Measurements from ENCODE around the gene CTAGE1.

DNA sequence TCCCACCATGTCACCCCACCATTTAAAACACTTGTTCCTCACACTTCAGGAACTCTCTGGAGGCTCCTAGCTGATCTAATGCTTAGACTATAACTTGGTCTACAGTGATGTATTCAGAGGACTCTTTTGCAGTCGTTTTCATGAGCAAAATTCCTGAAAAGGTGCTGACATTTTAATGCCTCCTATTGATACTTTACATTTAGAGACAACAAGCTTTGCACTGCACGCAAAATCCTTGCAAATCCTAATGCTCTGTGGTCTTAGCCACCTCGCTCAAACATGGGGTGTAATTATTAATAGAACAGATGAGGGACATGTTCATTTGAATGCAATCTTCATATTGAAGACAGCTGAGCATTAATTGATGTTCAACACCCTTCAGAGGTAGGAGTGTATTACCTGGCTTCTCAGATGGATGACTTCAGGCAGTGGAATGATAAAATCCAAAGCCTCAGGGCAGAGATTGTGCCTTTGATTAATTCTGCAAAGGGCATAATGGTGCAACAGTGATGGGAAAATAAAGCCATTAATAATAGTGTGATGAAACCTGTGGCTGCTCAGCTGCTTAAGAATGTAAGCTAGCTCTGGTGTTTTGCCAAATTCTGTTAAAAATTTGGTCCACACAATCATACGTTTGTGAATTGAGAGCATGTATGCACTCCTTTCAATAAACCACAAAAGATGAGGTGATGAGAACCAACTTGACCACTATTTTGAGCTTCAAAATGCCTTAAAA lies 5.4 kb downstream of the CTAGE1 start:
- TF ChIP-seq POLR2A (IDR thresholded peaks at IDR 0.05; ENCODE audit: low read depth, low read length) (no peak), POLR2AphosphoS5 (IDR thresholded peaks at IDR 0.05; ENCODE audit: insufficient read depth, low read depth, low read length) (no peak), FOS (IDR thresholded peaks at IDR 0.05; ENCODE audit: borderline replicate concordance, insufficient read depth, low read length) (no peak), JUN (IDR thresholded peaks at IDR 0.05; ENCODE audit: borderline replicate concordance, insufficient read depth, insufficient read length, low read depth) (no peak), MYC (IDR thresholded peaks at IDR 0.05; ENCODE audit: low read depth, low read length) (no peak), EZH2 (IDR thresholded peaks at IDR 0.05; ENCODE audit: borderline replicate concordance, low read depth, low read length, severe bottlenecking) (no peak), GATA2 (IDR thresholded peaks at IDR 0.05; ENCODE audit: insufficient read depth, insufficient read length, low read depth, low read length) (no peak)
- TF ChIP-seq, protein P1, sequence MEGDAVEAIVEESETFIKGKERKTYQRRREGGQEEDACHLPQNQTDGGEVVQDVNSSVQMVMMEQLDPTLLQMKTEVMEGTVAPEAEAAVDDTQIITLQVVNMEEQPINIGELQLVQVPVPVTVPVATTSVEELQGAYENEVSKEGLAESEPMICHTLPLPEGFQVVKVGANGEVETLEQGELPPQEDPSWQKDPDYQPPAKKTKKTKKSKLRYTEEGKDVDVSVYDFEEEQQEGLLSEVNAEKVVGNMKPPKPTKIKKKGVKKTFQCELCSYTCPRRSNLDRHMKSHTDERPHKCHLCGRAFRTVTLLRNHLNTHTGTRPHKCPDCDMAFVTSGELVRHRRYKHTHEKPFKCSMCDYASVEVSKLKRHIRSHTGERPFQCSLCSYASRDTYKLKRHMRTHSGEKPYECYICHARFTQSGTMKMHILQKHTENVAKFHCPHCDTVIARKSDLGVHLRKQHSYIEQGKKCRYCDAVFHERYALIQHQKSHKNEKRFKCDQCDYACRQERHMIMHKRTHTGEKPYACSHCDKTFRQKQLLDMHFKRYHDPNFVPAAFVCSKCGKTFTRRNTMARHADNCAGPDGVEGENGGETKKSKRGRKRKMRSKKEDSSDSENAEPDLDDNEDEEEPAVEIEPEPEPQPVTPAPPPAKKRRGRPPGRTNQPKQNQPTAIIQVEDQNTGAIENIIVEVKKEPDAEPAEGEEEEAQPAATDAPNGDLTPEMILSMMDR (IDR thresholded peaks at IDR 0.05; ENCODE audit: extremely low read depth in 1 of 2, insufficient read depth in 1 of 2, low read depth in 1 of 2, low read length in 2 of 2), result no peak
- TF ChIP-seq, protein P2, sequence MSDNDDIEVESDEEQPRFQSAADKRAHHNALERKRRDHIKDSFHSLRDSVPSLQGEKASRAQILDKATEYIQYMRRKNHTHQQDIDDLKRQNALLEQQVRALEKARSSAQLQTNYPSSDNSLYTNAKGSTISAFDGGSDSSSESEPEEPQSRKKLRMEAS (IDR thresholded peaks at IDR 0.05; ENCODE audit: insufficient read depth, insufficient read length), result no peak

Data from endothelial cell of umbilical vein (primary cell).